Right forelimb (tissue), 1 donor: ENCODE measurements around the gene ARL5C.
"Not testable (repeated sequence)": the region's sequence is repeated elsewhere in the genome, so short reads cannot be mapped to it uniquely, and the experiment has no call there.

Source experiments
- DNase-seq: peaks from one replicate; pipeline ENCODE4 v3.0.0-alpha.2; 2018

The ARL5C gene

GRCh38 chr17:39139561-39139960, 26.4 kb downstream of the ARL5C start:
- no peak for DNase-seq

GRCh38 chr17:39139161-39139511, 26.8 kb downstream of the ARL5C start:
- DNase-seq = no peak

- no peak for DNase-seq
Observed at GRCh38 chr17:39138431-39139160, 27.4 kb downstream of the ARL5C start.

- DNase-seq = no peak
Observed at GRCh38 chr17:39134878-39135277, 31.1 kb downstream of the ARL5C start.

GRCh38 chr17:39132192-39132610, 33.8 kb downstream of the ARL5C start:
- DNase-seq = no peak

- no peak for DNase-seq
Observed at GRCh38 chr17:39131616-39132015, 34.3 kb downstream of the ARL5C start.

- no peak for DNase-seq
Observed at GRCh38 chr17:39130205-39130604, 35.8 kb downstream of the ARL5C start.

- not testable (repeated sequence) for DNase-seq
Observed at GRCh38 chr17:39129544-39129943, 36.4 kb downstream of the ARL5C start.

GRCh38 chr17:39126436-39126835, 39.5 kb downstream of the ARL5C start:
- DNase-seq = no peak

- DNase-seq = no peak
Observed at GRCh38 chr17:39125143-39125875, 40.7 kb downstream of the ARL5C start.

- DNase-seq = no peak
Observed at GRCh38 chr17:39123627-39124026, 42.3 kb downstream of the ARL5C start.

GRCh38 chr17:39122991-39123390, 43.0 kb downstream of the ARL5C start:
- no peak for DNase-seq

GRCh38 chr17:39121919-39122318, 44.0 kb downstream of the ARL5C start:
- not testable (repeated sequence) for DNase-seq

GRCh38 chr17:39118674-39119419, 47.1 kb downstream of the ARL5C start:
- no peak for DNase-seq

- no peak for DNase-seq
Observed at GRCh38 chr17:39116224-39116623, 49.7 kb downstream of the ARL5C start.

GRCh38 chr17:39115135-39115534, 50.8 kb downstream of the ARL5C start:
- DNase-seq = no peak

- DNase-seq = no peak
Observed at GRCh38 chr17:39114723-39115122, 51.2 kb downstream of the ARL5C start.

- DNase-seq = no peak
Observed at GRCh38 chr17:39113871-39114270, 52.1 kb downstream of the ARL5C start.

- no peak for DNase-seq
Observed at GRCh38 chr17:39110435-39111136, 55.4 kb downstream of the ARL5C start.

- no peak for DNase-seq
Observed at GRCh38 chr17:39108461-39109375, 57.2 kb downstream of the ARL5C start.

- no peak for DNase-seq
Observed at GRCh38 chr17:39107973-39108372, 58.0 kb downstream of the ARL5C start.

- no peak for DNase-seq
Observed at GRCh38 chr17:39107155-39107554, 58.8 kb downstream of the ARL5C start.
